HepG2 (cell line): ENCODE data around the gene MBIP. TPM values are rescaled to one million over a fixed set of nuclear protein-coding genes. Genes with fewer than 3 reads are reported as not detected.
A peak's percentile ranks its signal among the peaks of the same experiment; 100 is the strongest.

ENCODE experiments used
- CEBPB ChIP-seq: IDR thresholded peaks from 2 replicates; pipeline ENCODE4 v1.6.1; 2011; ENCODE audit warnings: low read depth, low read length, improper control_type of control experiment, borderline replicate concordance
- MTF1 ChIP-seq: sonication (generic); formaldehyde crosslinking; IDR thresholded peaks from 2 replicates; pipeline ENCODE4 v1.5.0; 2020; ENCODE audit warnings: missing genetic modification reagents
- NCOA5 ChIP-seq: sonication (generic); formaldehyde crosslinking; IDR thresholded peaks from 2 replicates; pipeline ENCODE4 v1.4.0; 2020; ENCODE audit warnings: missing genetic modification reagents
- NFE2L2 ChIP-seq: fragments of 150-350 bp; IDR thresholded peaks from 2 replicates; pipeline ENCODE4 v1.6.1; 2014; ENCODE audit warnings: low read length
- NFYB ChIP-seq: sonication (generic); formaldehyde crosslinking; IDR thresholded peaks from 2 replicates; pipeline ENCODE4 v1.4.0; 2020; ENCODE audit warnings: missing genetic modification reagents
- TBX3 ChIP-seq: fragments of 450-650 bp; IDR thresholded peaks from 2 replicates; pipeline ENCODE4 v1.6.1; 2017; ENCODE audit warnings: antibody characterized with exemption, mild to moderate bottlenecking, inconsistent platforms, borderline replicate concordance
- ZFP90 ChIP-seq: sonication (generic); formaldehyde crosslinking; IDR thresholded peaks from 2 replicates; pipeline ENCODE4 v1.8.0; 2022; ENCODE audit warnings: missing genetic modification reagents, mild to moderate bottlenecking, inconsistent platforms, borderline replicate concordance
- ZFX ChIP-seq: sonication (generic); formaldehyde crosslinking; IDR thresholded peaks from 2 replicates; pipeline ENCODE4 v1.4.0; 2020; ENCODE audit warnings: mild to moderate bottlenecking, low read depth, missing genetic modification reagents, moderate library complexity
- ZNF737 ChIP-seq: sonication (generic); formaldehyde crosslinking; IDR thresholded peaks from 2 replicates; pipeline ENCODE4 v1.5.0; 2020; ENCODE audit warnings: missing genetic modification reagents, mild to moderate bottlenecking, borderline replicate concordance
- ZNF850 ChIP-seq: sonication (generic); formaldehyde crosslinking; conservative IDR thresholded peaks from 2 replicates; pipeline ENCODE4 v1.9.0; 2021; ENCODE audit warnings: mild to moderate bottlenecking, missing genetic modification reagents
- polyA plus RNA-seq, 8 experiments: library from polyadenylated mRNA; depleted of rRNA in 3 of 8; stranded (reverse) in 7 of 8; unstranded in 1 of 8; fragments of >200 nt; fragmentation: Illumina TruSeq in 4 of 8; extraction: Trizol in 4 of 8; gene quantifications; 2 replicates each; pipeline versions ENCODE4 v1.2.1 to v1.2.3, GENCODE V29; 2011 to 2016; ENCODE audit warnings: low read depth in 4 of 8, missing spikeins in 1 of 8, mixed read lengths in 1 of 8; ENCODE audit not compliant: insufficient read depth in 1 of 8
- total RNA-seq, 5 experiments: library from RNA; depleted of rRNA; stranded (reverse); fragments of >200 nt; fragmentation: Illumina TruSeq; extraction: Trizol; gene quantifications; 2 replicates each; pipeline ENCODE4 v1.2.3, GENCODE V29; 2016; ENCODE audit warnings: low read depth in 1 of 5
- TF ChIP-seq, protein P1 (sequence below): sonication (generic); formaldehyde crosslinking; IDR thresholded peaks from 2 replicates; pipeline ENCODE4 v1.8.1; 2023; ENCODE audit warnings: mild to moderate bottlenecking, missing genetic modification reagents
- TF ChIP-seq, protein P2 (sequence below): sonication (generic); formaldehyde crosslinking; IDR thresholded peaks from 2 replicates; pipeline ENCODE4 v1.4.0; 2020; ENCODE audit warnings: missing genetic modification reagents
- TF ChIP-seq, protein P3 (sequence below): sonication (generic); formaldehyde crosslinking; IDR thresholded peaks from 2 replicates; pipeline ENCODE4 v1.5.1; 2020; ENCODE audit warnings: mild to moderate bottlenecking, missing genetic modification reagents
- TF ChIP-seq, protein P4 (sequence below): sonication (generic); formaldehyde crosslinking; IDR thresholded peaks from 2 replicates; pipeline ENCODE4 v1.5.1; 2020; ENCODE audit warnings: mild to moderate bottlenecking, moderate library complexity, missing genetic modification reagents
- TF ChIP-seq, protein P5 (sequence below): sonication (generic); formaldehyde crosslinking; IDR thresholded peaks from 2 replicates; pipeline ENCODE4 v1.5.0; 2020; ENCODE audit warnings: mild to moderate bottlenecking, missing genetic modification reagents
- TF ChIP-seq, protein P6 (sequence below): sonication (generic); formaldehyde crosslinking; IDR thresholded peaks from 2 replicates; pipeline ENCODE4 v1.4.0; 2020; ENCODE audit warnings: missing genetic modification reagents

The MBIP gene
- total and polyA plus RNA-seq, 2 of the 13 experiments (the other 11 are each of a cell fraction or from before 2014, with no cell fraction given) = 48.1 to 48.6 TPM

DNA sequence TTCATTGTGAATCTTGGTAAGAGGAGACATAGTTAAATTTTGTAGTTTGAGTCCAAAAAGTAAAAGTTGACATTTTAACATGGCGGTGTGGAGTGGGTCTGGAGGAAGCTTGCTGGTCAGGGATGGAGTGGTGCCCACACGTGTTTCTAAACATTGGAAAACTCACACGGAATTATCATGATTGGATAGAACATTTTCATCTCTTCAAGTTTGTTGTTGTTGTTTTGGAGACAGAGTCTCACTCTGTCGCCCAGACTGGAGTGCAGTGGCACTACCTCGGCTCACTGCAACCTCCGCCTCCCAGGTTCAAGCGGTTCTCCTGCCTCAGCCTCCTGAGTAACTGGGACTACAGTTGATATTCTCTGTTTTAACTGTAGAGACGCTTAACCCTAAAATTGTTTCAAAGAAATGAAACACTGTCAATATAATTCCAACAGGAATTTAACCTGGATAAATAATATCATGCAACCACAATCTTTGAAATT is 502 bp upstream of the MBIP start (continued):
- TF ChIP-seq, protein P1, sequence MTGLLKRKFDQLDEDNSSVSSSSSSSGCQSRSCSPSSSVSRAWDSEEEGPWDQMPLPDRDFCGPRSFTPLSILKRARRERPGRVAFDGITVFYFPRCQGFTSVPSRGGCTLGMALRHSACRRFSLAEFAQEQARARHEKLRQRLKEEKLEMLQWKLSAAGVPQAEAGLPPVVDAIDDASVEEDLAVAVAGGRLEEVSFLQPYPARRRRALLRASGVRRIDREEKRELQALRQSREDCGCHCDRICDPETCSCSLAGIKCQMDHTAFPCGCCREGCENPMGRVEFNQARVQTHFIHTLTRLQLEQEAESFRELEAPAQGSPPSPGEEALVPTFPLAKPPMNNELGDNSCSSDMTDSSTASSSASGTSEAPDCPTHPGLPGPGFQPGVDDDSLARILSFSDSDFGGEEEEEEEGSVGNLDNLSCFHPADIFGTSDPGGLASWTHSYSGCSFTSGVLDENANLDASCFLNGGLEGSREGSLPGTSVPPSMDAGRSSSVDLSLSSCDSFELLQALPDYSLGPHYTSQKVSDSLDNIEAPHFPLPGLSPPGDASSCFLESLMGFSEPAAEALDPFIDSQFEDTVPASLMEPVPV (CRISPR knock-in tag) = no peak
- TF ChIP-seq ZNF737 (no peak), ZNF850 (CRISPR knock-in tag) (no peak), MTF1 (no peak), CEBPB (no peak), NCOA5 (CRISPR knock-in tag) (no peak), NFYB (CRISPR knock-in tag) (no peak), NFE2L2 (no peak), TBX3 (no peak), ZFX (no peak), ZFP90 (CRISPR knock-in tag) (0 out of 2 replicates have a peak, but pooled peaks have one; percentile 10)
- TF ChIP-seq, protein P2, sequence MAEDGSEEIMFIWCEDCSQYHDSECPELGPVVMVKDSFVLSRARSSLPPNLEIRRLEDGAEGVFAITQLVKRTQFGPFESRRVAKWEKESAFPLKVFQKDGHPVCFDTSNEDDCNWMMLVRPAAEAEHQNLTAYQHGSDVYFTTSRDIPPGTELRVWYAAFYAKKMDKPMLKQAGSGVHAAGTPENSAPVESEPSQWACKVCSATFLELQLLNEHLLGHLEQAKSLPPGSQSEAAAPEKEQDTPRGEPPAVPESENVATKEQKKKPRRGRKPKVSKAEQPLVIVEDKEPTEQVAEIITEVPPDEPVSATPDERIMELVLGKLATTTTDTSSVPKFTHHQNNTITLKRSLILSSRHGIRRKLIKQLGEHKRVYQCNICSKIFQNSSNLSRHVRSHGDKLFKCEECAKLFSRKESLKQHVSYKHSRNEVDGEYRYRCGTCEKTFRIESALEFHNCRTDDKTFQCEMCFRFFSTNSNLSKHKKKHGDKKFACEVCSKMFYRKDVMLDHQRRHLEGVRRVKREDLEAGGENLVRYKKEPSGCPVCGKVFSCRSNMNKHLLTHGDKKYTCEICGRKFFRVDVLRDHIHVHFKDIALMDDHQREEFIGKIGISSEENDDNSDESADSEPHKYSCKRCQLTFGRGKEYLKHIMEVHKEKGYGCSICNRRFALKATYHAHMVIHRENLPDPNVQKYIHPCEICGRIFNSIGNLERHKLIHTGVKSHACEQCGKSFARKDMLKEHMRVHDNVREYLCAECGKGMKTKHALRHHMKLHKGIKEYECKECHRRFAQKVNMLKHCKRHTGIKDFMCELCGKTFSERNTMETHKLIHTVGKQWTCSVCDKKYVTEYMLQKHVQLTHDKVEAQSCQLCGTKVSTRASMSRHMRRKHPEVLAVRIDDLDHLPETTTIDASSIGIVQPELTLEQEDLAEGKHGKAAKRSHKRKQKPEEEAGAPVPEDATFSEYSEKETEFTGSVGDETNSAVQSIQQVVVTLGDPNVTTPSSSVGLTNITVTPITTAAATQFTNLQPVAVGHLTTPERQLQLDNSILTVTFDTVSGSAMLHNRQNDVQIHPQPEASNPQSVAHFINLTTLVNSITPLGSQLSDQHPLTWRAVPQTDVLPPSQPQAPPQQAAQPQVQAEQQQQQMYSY (CRISPR knock-in tag) = no peak
- TF ChIP-seq, protein P3, sequence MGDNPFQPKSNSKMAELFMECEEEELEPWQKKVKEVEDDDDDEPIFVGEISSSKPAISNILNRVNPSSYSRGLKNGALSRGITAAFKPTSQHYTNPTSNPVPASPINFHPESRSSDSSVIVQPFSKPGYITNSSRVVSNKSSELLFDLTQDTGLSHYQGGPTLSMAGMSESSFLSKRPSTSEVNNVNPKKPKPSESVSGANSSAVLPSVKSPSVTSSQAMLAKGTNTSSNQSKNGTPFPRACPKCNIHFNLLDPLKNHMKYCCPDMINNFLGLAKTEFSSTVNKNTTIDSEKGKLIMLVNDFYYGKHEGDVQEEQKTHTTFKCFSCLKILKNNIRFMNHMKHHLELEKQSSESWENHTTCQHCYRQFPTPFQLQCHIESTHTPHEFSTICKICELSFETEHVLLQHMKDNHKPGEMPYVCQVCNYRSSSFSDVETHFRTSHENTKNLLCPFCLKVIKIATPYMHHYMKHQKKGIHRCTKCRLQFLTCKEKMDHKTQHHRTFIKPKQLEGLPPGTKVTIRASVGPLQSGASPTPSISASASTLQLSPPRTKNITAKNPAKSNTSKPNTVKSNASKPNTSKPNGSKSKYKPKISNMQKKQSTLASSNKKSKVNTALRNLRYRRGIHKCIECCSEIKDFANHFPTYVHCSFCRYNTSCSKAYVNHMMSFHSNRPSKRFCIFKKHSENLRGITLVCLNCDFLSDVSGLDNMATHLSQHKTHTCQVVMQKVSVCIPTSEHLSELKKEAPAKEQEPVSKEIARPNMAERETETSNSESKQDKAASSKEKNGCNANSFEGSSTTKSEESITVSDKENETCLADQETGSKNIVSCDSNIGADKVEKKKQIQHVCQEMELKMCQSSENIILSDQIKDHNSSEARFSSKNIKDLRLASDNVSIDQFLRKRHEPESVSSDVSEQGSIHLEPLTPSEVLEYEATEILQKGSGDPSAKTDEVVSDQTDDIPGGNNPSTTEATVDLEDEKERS (CRISPR knock-in tag) = no peak
- TF ChIP-seq, protein P4, sequence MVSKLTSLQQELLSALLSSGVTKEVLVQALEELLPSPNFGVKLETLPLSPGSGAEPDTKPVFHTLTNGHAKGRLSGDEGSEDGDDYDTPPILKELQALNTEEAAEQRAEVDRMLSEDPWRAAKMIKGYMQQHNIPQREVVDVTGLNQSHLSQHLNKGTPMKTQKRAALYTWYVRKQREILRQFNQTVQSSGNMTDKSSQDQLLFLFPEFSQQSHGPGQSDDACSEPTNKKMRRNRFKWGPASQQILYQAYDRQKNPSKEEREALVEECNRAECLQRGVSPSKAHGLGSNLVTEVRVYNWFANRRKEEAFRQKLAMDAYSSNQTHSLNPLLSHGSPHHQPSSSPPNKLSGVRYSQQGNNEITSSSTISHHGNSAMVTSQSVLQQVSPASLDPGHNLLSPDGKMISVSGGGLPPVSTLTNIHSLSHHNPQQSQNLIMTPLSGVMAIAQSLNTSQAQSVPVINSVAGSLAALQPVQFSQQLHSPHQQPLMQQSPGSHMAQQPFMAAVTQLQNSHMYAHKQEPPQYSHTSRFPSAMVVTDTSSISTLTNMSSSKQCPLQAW = peak; percentile 19
- TF ChIP-seq, protein P5, sequence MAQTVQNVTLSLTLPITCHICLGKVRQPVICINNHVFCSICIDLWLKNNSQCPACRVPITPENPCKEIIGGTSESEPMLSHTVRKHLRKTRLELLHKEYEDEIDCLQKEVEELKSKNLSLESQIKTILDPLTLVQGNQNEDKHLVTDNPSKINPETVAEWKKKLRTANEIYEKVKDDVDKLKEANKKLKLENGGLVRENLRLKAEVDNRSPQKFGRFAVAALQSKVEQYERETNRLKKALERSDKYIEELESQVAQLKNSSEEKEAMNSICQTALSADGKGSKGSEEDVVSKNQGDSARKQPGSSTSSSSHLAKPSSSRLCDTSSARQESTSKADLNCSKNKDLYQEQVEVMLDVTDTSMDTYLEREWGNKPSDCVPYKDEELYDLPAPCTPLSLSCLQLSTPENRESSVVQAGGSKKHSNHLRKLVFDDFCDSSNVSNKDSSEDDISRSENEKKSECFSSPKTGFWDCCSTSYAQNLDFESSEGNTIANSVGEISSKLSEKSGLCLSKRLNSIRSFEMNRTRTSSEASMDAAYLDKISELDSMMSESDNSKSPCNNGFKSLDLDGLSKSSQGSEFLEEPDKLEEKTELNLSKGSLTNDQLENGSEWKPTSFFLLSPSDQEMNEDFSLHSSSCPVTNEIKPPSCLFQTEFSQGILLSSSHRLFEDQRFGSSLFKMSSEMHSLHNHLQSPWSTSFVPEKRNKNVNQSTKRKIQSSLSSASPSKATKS (CRISPR knock-in tag) = no peak
- TF ChIP-seq, protein P6, sequence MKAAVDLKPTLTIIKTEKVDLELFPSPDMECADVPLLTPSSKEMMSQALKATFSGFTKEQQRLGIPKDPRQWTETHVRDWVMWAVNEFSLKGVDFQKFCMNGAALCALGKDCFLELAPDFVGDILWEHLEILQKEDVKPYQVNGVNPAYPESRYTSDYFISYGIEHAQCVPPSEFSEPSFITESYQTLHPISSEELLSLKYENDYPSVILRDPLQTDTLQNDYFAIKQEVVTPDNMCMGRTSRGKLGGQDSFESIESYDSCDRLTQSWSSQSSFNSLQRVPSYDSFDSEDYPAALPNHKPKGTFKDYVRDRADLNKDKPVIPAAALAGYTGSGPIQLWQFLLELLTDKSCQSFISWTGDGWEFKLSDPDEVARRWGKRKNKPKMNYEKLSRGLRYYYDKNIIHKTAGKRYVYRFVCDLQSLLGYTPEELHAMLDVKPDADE (CRISPR knock-in tag) = no peak
